HepG2 (cell line): ENCODE data around the gene SHQ1. TPM values are rescaled to one million over a fixed set of nuclear protein-coding genes. Genes with fewer than 3 reads are reported as not detected.
A peak's percentile ranks its signal among the peaks of the same experiment; 100 is the strongest.

Source experiments
- ATAC-seq: fragments of 200-7000 bp; cut with Tn5 transposase; 3 replicates; pipeline ENCODE4 v1.9.1; 2020; ENCODE audit warnings: mild to moderate bottlenecking, moderate library complexity
- BruUV-seq: library from RNA; stranded (reverse); fragments of 400-500 nt; replicated peaks from 2 replicates; lab custom pipeline; 2021; lab: Mats Ljungman, UMichigan
- CTCF ChIA-PET: fragments of 300-600 bp; formaldehyde crosslinking; extraction: SDS; loops from one replicate; lab custom pipeline; 2021; ENCODE audit warnings: low total read pairs, inconsistent platforms, low intra/inter-chr PET ratio; lab: Yijun Ruan, JAX
- POLR2A ChIA-PET: fragments of 350-600 bp; sonication (Branson Sonifier 250); formaldehyde crosslinking; loops from one replicate; lab custom pipeline; 2020; ENCODE audit warnings: antibody characterized with exemption, inconsistent platforms; lab: Yijun Ruan, JAX
- DNase-seq: peaks from one replicate; pipeline ENCODE4 v3.0.0-alpha.2; 2015; ENCODE audit warnings: low spot score
- FAIRE-seq: peaks from 3 replicates; lab custom pipeline; 2011; peaks lifted over from hg19 to GRCh38; lab: Jason Lieb, UNC
- H2AFZ ChIP-seq: one replicate; pipeline ENCODE4 v1.6.1; 2011; ENCODE audit warnings: low read length, inconsistent platforms
- H3K27ac ChIP-seq: fragments of 300-600 bp; 3 replicates; pipeline ENCODE4 v1.8.0; 2011; ENCODE audit warnings: mixed run types, mild to moderate bottlenecking, mixed read lengths, low read length, inconsistent platforms; ENCODE audit not compliant: insufficient read depth; ENCODE audit errors: extremely low read length
- H3K27me3 ChIP-seq, 2 experiments: fragments of 200-600 bp in 1 of 2; 2 replicates in 1 of 2; 3 replicates in 1 of 2; pipeline versions ENCODE4 v1.6.0 to v1.8.0; 2011; ENCODE audit warnings: low read length in 2 of 2, mild to moderate bottlenecking in 2 of 2, moderate library complexity in 2 of 2, inconsistent platforms in 1 of 2; ENCODE audit not compliant: insufficient read depth in 2 of 2, control insufficient read depth in 1 of 2
- H3K36me3 ChIP-seq, 2 experiments: fragments of 200-600 bp in 1 of 2; replicated peaks in 1 of 2; 2 replicates in 1 of 2; 3 replicates in 1 of 2; pipeline versions ENCODE4 v1.5.1 to v1.8.0; 2011; ENCODE audit warnings: low read length in 2 of 2, inconsistent platforms in 1 of 2; ENCODE audit not compliant: insufficient read depth in 2 of 2, control insufficient read depth in 1 of 2
- H3K4me1 ChIP-seq: 2 replicates; pipeline ENCODE4 v1.5.1; 2012; ENCODE audit warnings: low read length, inconsistent platforms; ENCODE audit not compliant: insufficient read depth
- H3K4me2 ChIP-seq: 2 replicates; pipeline ENCODE4 v1.6.0; 2011; ENCODE audit warnings: low read depth, low read length, inconsistent platforms
- H3K4me3 ChIP-seq, 3 experiments: fragments of 200-600 bp in 1 of 3; sonication (generic), shearing (Covaris generic) in 1 of 3; replicated peaks in 1 of 3; 2 replicates each; pipeline ENCODE4 v1.5.1; 2011 to 2016; ENCODE audit warnings: low read length in 3 of 3, inconsistent platforms in 2 of 3, low read depth in 2 of 3, mild to moderate bottlenecking in 2 of 3, control low read depth in 1 of 3, mixed read lengths in 1 of 3; ENCODE audit not compliant: insufficient read depth in 1 of 3
- H3K79me2 ChIP-seq: one replicate; pipeline ENCODE4 v1.6.1; 2011; ENCODE audit warnings: low read length, inconsistent platforms; ENCODE audit not compliant: insufficient read depth
- H3K9ac ChIP-seq: 2 replicates; pipeline ENCODE4 v1.6.0; 2011; ENCODE audit warnings: mild to moderate bottlenecking, low read depth, low read length, inconsistent platforms; ENCODE audit not compliant: insufficient read depth
- H3K9me3 ChIP-seq: 2 replicates; pipeline ENCODE4 v1.5.1; 2012; ENCODE audit warnings: mild to moderate bottlenecking, low read length
- H4K20me1 ChIP-seq: 2 replicates; pipeline ENCODE4 v1.6.0; 2011; ENCODE audit warnings: inconsistent platforms, mild to moderate bottlenecking, low read length, moderate library complexity; ENCODE audit not compliant: insufficient read depth
- ATF6 ChIP-seq: sonication (generic); formaldehyde crosslinking; conservative IDR thresholded peaks from 2 replicates; pipeline ENCODE4 v1.4.0; 2020; ENCODE audit warnings: missing genetic modification reagents
- BCL6 ChIP-seq: IDR thresholded peaks from 2 replicates; pipeline ENCODE4 v1.6.1; 2016; ENCODE audit warnings: missing genetic modification reagents, missing compliant biosample characterization
- DPF2 ChIP-seq: sonication (generic); formaldehyde crosslinking; IDR thresholded peaks from 2 replicates; pipeline ENCODE4 v1.4.0; 2020; ENCODE audit warnings: mild to moderate bottlenecking, low read depth, missing genetic modification reagents, borderline replicate concordance
- EP300 ChIP-seq, 3 experiments: sonication (generic) in 1 of 3; formaldehyde crosslinking in 1 of 3; IDR thresholded peaks; 2 replicates each; pipeline versions ENCODE4 v1.5.1 to v1.6.1; 2011 to 2020; ENCODE audit warnings: low read depth in 2 of 3, low read length in 2 of 3, borderline replicate concordance in 1 of 3, improper control_type of control experiment in 1 of 3, mild to moderate bottlenecking in 1 of 3, missing genetic modification reagents in 1 of 3, moderate library complexity in 1 of 3
- GATAD1 ChIP-seq: IDR thresholded peaks from 2 replicates; pipeline ENCODE4 v1.6.1; 2016; ENCODE audit warnings: missing genetic modification reagents, missing compliant biosample characterization
- HNF4G ChIP-seq, 2 experiments: sonication (generic) in 1 of 2; formaldehyde crosslinking in 1 of 2; IDR thresholded peaks; 2 replicates each; pipeline versions ENCODE4 v1.4.0 to v1.6.1; 2011 to 2020; ENCODE audit warnings: borderline replicate concordance in 2 of 2, low read depth in 2 of 2, mild to moderate bottlenecking in 2 of 2, low read length in 1 of 2, missing genetic modification reagents in 1 of 2, moderate library complexity in 1 of 2
- REST ChIP-seq, 2 experiments: IDR thresholded peaks; 2 replicates each; pipeline ENCODE4 v1.6.1; 2011 to 2012; ENCODE audit warnings: low read length in 2 of 2, borderline replicate concordance in 1 of 2, low read depth in 1 of 2, mild to moderate bottlenecking in 1 of 2, moderate library complexity in 1 of 2
- TEAD3 ChIP-seq: optimal IDR thresholded peaks from 2 replicates; pipeline ENCODE3; 2016; ENCODE audit warnings: borderline replicate concordance
- ZNF652 ChIP-seq: IDR thresholded peaks from 2 replicates; pipeline ENCODE4 v1.6.1; 2016; ENCODE audit warnings: low read depth, borderline replicate concordance
- ZNF761 ChIP-seq: sonication (generic); formaldehyde crosslinking; conservative IDR thresholded peaks from 2 replicates; pipeline ENCODE4 v1.4.0; 2020; ENCODE audit warnings: mild to moderate bottlenecking, missing genetic modification reagents
- whole genome bisulfite sequencing: methylation state at CpG from one replicate; pipeline ENCODE4 v1.1.6; 2017; ENCODE audit warnings: low lambda C conversion rate; 5-methylcytosine and 5-hydroxymethylcytosine counted together
- in situ Hi-C: cut with HindIII; loops from 2 replicates; pipeline ENCODE4 v1.10.0; 2017; ENCODE audit warnings: low pct_unique_long_range_greater_than_20kb; ENCODE audit not compliant: extremely low pct_ligation_motif_present
- intact Hi-C: fragments of 100-400 bp; cut with micrococcal nuclease; formaldehyde crosslinking; loops from one replicate; pipeline ENCODE4 v1.10.0; 2022; ENCODE audit not compliant: unreplicated experiment
- polyA plus RNA-seq, 8 experiments: library from polyadenylated mRNA; depleted of rRNA in 3 of 8; stranded (reverse) in 7 of 8; unstranded in 1 of 8; fragments of >200 nt; fragmentation: Illumina TruSeq in 4 of 8; extraction: Trizol in 4 of 8; gene quantifications; 2 replicates each; pipeline versions ENCODE4 v1.2.1 to v1.2.3, GENCODE V29; 2011 to 2016; ENCODE audit warnings: low read depth in 4 of 8, missing spikeins in 1 of 8, mixed read lengths in 1 of 8; ENCODE audit not compliant: insufficient read depth in 1 of 8
- total RNA-seq, 5 experiments: library from RNA; depleted of rRNA; stranded (reverse); fragments of >200 nt; fragmentation: Illumina TruSeq; extraction: Trizol; gene quantifications; 2 replicates each; pipeline ENCODE4 v1.2.3, GENCODE V29; 2016; ENCODE audit warnings: low read depth in 1 of 5

Gene SHQ1
- total and polyA plus RNA-seq, 2 of the 13 experiments (the other 11 are each of a cell fraction or from before 2014, with no cell fraction given): 5.5 to 20.3 TPM

- peak in 1 of 2 experiments; percentile 81; a peak in 2 of 4 replicates for TF ChIP-seq REST (IDR thresholded peaks at IDR 0.05; ENCODE audit: borderline replicate concordance in 1 of 2, low read depth in 1 of 2, low read length in 2 of 2)
Observed at GRCh38 chr3:72728958-72729467, 119.2 kb downstream of the SHQ1 start (continued).

- POLR2A ChIA-PET: no interaction called here
- Histone ChIP-seq H3K4me1 (peaks cover 21% of the 10 kb centered on the region), H3K9ac (peak overlapping the region; percentile 26), H4K20me1 (no peaks in the 10 kb centered on the region), H3K4me3 (peak overlapping the region in 1 of 3 experiments; percentile 38; a peak in 2 of 6 replicates), H3K9me3 (no peaks in the 10 kb centered on the region; the same call in 1 of the 2 replicates), H3K79me2 (no peaks in the 10 kb centered on the region), H2AFZ (peak overlapping the region; percentile 21), H3K36me3 (no peaks in the 10 kb centered on the region), H3K4me2 (peak overlapping the region; percentile 59), H3K27ac (peak overlapping the region; percentile 6), H3K27me3 (no peaks in the 10 kb centered on the region)
- 39% methylated on average over 5 of the region's 6 CpGs for WGBS
- FAIRE-seq (no peak), ATAC-seq (peak; percentile 83), DNase-seq (peak; percentile 45)
- intact Hi-C loops: no loop called here
- BruUV-seq: no TSS peak
- TF ChIP-seq ZNF652 (CRISPR knock-in tag) (peak; percentile 78), DPF2 (0 out of 2 replicates have a peak, but pooled peaks have one; percentile 29), HNF4G (IDR thresholded peaks at IDR 0.05; ENCODE audit: borderline replicate concordance, low read depth, low read length) (peak; percentile 26; the same call in 1 of the 2 replicates), HNF4G (CRISPR knock-in tag; IDR thresholded peaks at IDR 0.05; ENCODE audit: borderline replicate concordance, low read depth) (no peak), GATAD1 (CRISPR knock-in tag) (no peak), EP300 (IDR thresholded peaks at IDR 0.05; ENCODE audit: low read depth in 2 of 2, low read length in 2 of 2) (peak in 1 of 2 experiments; percentile 19; a peak in 1 of 4 replicates), EP300 (CRISPR knock-in tag; IDR thresholded peaks at IDR 0.05; ENCODE audit: borderline replicate concordance) (no peak), TEAD3 (peak; percentile 86), ZNF761 (CRISPR knock-in tag) (no peak), ATF6 (no peak), BCL6 (0 out of 2 replicates have a peak, but pooled peaks have one; percentile 9)
- CTCF ChIA-PET: no interaction called here
- in situ Hi-C loops: no loop called here
Observed at GRCh38 chr3:72728329-72728889, 119.8 kb downstream of the SHQ1 start.
